Muscle of arm (tissue), 12 donors: ENCODE results near the gene RAD51B. TPM values are rescaled to one million over a fixed set of nuclear protein-coding genes. Genes with fewer than 3 reads are reported as not detected.
A peak's percentile ranks its signal among the peaks of the same experiment; 100 is the strongest.
"Not testable (repeated sequence)": the region's sequence is repeated elsewhere in the genome, so short reads cannot be mapped to it uniquely, and the experiment has no call there.

ENCODE experiments used
- DNase-seq: peaks from one replicate; pipeline ENCODE4 v3.0.0-alpha.2; 2013
- polyA plus RNA-seq, 12 donors: library from polyadenylated mRNA; unstranded; fragments of 120-200 nt; gene quantifications; one replicate each; pipeline ENCODE4 v1.2.1, GENCODE V29; 2013; ENCODE audit not compliant: insufficient read length in 12 of 12

The RAD51B gene
- polyA plus RNA-seq, 12 donors = 6.3 to 13.1 (median 9.7) TPM; not detected in 2

DNA sequence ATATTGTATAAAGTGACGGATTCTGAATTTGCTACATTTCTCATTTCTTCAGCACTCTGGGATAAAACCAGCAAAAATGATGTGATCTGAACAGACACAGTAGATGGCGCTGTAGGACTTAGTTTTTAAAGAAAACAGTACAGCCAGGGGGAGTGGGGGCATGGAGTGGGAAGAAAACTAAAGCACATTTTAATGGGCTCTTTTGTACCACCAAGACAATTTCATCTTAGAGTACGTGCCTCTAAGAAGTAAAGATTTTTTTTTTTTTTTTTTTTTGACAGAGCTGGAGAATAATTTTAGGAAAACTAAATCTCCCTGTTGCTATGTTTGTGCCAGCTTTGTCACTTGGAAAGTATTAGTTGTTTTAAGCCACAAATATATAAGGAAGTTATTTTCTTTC is 124.4 kb downstream of the RAD51B start:
- peak; percentile 92 for DNase-seq

DNA sequence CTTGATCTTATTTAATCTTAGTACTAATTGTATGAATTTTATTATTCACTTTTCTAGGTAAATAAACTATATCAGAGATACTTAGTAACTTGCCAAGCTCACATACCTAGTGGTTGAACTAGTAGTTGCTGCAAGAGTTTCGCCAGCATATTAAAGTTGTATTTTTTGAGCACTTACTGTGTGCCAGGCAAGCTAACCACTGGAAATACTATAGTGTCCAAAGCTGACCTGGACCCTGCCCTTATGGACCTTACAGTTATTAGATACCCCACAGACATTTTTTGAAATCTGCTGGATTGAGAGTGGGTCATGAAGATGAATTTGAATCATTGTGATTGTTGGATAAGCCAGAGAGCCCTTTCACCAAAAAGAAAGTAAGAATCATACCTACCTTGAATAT is 125.0 kb downstream of the RAD51B start:
- no peak for DNase-seq

DNA sequence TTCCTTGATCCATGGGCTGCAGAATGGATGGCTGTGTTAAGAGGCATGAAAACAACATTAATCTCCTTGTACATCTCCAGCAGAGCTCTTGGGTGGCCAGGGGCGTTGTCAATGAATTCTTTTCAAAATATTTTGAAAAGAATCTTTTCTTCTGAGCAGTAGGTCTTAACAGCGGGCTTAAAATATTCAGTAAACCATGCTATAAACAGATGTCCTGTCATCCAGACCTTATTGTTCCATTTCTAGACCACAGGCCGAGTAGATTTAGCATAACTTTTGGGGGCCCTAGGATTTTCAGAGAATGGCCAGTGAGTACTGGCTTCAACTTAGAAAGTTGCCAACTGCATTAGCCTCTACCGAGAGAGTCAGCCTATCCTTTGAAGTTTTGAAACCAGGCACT is 130.2 kb downstream of the RAD51B start:
- no peak for DNase-seq

DNA sequence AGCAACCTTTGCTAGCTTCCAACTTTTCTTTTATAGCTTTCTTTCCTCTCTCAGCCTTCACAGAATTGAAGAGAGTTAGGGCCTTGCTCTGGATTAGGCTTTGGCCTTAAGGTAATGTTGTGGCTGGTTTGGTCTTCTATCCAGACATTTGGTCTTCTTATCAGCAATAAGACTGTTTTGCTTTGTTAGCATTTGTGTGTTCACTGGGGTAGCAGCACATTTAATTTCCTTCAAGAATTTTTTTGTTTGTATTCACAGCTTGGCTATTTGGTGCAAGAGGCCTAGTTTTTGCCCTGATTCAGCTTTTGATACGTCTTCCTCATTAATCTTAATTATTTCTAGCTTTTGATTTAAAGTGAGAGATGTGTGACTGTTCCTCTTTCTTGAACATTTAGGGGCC is 130.8 kb downstream of the RAD51B start:
- no peak for DNase-seq

DNA sequence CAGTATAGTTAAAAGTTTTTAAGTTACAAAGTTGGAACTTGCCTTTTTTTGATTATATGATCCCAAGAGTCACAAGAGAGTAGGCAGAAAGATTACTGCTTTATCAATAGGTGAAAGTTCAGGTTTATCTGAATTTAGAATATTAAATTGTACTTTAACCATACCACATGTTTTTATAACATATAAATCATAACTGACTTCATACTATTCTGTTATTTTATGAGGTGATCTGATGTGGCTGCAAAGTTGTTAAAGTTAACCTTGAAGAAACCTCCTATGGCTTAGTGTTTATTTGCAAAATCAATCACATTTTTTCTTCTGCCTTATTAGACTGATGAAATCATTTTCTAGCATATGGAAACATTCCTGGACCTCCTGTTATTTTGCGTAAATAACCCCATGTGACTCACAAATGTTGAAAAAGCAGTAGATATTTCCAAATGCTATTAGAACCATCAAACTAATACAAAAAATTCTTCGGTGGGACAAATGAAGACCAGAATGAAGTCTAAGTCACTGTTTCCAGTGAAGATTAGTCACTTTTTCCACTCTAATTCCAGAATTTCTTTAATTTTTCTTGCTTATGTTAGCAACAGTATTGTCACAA is 132.1 kb downstream of the RAD51B start:
- DNase-seq = peak; percentile 64

DNA sequence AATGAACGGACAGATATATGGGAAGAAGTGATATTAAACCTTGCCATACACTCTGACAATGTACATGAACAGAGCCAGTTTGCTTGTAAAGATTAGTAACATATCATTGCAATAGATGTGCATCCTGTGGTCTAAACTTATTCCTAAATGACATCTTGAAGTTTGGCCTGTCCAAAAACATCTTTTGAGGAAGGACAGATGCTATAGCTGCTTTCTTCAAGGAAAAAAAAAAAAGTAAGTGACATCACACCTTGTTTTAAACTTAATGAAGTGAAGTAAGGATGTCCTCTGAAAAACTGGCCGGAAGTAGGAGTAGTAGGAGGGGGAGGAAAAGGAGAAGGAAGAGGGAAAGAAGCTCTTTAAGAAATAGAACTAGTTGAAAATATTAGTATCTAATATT is 132.8 kb downstream of the RAD51B start:
- DNase-seq = no peak

DNA sequence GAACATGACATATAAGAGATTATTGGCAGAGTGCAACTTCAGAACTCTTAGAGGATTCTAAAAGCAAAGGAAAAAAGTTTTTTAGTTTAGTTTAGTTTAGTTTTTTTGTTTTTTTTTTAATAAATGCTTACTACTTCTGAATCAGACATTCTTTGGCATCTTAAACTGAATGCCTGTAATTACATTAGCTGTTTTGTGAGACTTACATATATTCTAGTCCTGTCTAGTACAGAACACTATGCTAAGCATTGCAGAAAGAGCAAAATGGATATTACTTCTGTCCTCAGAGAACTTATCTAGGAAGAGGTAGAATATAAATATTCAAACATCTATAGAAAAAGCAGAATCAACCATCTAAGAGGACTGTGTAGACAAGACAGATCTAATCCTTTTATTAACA is 133.2 kb downstream of the RAD51B start:
- DNase-seq = no peak

DNA sequence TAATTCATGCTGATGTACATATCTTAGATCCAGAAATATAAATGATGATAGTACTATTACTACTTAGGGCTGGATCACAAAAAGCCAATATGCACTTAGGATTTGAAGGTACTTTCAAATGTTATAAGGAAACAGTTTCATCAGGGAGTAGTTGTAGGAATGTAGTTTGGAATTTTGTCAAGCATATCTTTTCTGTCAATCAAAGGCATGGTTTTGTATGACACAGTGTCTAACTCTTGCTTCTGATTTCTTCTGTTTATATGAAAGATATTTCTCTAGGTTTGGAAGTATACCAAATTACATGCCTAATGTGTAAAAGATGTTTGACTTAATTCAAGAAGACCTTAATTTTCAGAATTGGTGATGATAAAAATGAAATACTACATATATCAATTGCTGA is 135.7 kb downstream of the RAD51B start:
- DNase-seq = no peak

DNA sequence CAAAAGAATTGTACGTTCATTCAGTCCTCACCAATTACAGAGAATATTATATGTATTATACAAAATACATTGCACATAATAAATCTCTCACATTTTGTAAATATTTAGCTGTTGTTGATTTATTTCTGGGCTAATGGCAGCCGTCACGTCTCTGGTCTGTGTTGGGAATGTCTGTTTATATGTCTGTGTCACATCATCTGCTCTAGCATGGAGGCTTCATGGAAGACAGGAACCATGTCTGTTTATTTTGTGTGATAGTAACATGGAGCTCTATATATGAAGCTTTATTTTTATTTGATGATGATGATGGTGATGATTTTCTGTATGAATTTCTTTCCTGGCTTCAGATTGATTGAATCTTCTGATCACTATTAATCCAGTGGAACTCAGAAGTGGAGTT is 138.4 kb downstream of the RAD51B start:
- DNase-seq = no peak

DNA sequence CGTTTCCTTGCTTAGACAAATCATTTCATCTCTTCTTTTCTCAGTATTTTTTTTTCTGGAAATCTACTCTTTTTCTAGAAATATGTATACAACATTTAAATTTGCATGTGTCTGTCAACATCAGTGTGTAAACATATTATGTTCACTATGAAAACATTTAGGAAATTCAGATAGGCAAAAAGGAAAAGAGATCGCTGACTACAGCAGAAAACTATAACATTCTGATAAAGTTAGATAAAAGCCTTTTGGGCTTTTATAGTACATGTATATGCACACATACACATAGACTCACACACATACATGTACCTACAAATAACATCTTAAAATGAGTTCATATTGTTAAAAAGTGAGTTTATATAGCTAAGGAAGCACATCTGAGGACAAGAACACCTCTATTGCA is 142.1 kb downstream of the RAD51B start:
- DNase-seq = no peak

DNA sequence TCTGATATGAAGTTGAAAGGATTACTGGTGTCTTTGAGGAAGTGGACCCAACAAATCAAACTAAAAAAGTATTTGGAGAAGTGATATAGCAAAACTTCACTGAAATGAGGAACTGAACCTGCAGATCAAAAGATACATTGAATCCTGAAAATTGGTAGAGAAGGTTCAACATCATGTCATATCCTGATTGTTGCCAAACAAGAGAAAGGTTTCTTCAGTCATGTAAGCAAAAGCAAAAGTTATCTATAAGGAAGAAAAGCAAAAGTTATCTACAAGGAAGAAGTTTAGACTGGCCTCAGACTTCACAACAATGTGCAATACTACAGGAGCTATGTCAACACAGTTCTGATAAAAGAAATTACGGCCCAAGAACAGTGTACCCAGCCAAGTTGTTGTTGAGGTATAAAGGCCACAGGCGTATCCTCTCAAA is 142.7 kb downstream of the RAD51B start:
- no peak for DNase-seq

DNA sequence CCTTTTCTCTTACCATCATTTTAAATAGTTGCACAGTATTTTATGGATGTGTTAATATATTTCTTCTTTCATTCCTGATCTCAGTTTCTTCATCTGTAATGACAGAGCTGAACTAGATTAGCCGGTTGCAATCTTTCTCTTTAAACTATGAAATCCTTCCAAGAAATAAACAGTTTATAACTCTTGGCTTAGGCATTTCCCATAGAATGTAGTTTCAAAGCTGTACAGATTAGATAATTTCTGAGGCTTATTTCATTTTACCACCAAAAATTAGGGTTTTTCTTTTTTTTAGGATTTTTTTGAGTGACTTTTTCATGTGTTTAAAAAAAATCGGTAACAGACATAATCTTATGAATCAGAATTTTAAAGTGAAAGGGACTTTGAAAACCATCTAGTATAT is 144.0 kb downstream of the RAD51B start:
- DNase-seq = no peak

DNA sequence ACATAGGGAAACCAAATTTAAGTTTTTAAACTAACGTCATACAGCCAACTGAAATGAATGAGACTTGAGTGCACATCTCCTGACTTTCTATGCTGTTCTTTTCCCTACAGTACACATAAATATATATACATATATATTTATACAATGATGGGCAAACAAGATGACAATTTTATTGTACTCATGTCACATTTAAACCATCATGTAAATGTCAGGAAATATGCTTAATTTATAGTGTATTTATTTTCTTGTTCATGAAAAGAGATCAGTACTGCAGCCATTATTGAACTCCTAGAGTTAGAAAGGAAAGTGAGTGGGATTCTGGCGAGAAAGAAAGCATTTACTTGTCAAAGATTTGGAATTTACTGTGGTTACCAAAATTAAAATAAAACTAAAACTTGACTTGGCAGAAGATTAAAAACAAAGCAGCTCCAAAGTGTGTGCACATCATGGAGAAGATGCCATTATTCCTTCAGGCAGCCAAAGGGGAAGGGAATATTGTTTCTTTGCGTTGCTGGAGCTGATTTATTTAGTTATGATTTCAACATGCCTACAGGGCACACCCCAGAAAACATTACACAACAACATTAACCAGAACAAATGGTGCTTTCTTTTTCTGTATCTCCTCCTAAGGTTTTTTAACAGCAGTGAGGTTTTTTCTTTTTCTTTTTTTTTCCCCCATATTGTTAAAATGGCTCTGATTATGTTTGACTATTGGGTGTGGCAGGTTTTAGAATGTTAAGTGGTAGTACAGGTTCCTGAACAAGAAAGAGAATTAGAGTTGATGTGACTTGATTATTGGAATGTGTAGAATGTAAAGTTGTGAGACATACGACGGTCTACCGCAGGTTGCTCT is 144.6 kb downstream of the RAD51B start:
- DNase-seq = no peak

DNA sequence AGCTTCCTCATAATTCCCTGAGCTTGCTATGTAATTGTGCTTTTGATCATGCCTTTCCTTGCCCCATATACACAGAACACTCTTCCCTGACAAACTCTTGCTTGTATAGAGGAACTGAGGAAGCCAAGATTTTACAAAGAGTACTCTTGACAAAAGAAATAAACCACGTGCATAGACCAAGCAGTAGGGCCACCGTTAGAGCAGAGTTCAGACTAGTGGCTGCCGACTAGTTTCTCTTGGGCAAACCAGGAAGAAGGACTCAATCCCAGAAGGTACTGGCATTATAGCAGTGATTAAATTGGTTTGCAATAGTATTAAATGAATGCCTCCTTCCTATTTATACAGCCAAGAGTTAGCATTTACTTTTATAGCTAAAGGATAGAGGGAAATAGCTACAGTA is 146.1 kb downstream of the RAD51B start:
- DNase-seq = no peak

DNA sequence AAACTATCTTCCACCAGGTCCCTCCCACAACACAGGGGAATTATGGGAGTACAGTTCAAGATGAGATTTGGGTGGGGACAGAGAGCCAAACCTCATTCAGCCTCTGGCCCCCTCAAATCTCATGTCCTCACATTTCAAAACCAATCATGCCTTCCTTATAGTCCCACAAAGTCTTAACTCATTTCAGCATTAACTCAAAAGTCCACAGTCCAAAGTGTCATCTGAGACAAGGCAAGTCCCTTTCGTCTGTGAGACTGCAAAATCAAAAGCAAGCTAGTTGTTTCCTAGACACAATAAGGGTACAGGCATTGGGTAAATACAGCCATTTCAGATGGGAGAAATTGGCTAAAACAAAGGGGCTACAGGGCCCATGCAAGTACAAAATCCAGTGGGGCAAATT is 147.6 kb downstream of the RAD51B start:
- DNase-seq = no peak

DNA sequence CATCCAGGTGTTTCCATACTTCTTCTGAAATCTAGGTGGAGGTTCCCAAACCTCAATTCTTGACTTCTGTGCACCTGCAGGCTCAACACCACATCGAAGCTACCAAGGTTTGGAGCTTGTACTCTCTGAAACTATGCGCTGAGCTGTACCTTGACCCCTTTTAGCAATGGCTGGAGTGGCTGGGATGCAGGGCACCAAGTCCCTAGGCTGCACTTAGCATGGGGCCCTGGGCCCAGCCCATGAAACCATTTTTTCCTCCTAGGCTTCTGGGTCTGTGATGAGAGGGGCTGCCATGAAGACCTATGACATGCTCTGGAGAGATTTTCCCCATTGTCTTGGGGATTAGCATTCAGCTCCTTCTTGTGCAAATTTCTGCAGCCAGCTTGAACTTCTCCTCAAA is 148.4 kb downstream of the RAD51B start:
- not testable (repeated sequence) for DNase-seq

DNA sequence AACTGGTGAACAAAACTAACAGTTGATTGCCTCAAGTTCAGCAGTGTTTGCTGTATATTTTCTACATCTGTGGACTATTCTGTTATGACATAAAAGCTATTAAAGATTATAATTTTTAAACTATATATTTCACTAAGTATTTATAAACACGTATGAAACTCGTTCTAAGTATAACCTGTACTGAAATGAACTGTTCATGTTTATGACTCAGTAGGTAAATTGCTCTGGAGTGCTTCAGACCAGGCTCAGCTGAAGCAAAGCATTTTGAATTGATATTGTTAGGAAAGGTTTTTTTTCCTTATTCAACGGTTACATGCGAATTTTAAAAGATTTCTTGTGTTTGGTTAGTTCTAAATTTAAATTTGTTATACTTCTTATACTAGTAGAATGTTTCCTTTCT is 151.3 kb downstream of the RAD51B start:
- no peak for DNase-seq

DNA sequence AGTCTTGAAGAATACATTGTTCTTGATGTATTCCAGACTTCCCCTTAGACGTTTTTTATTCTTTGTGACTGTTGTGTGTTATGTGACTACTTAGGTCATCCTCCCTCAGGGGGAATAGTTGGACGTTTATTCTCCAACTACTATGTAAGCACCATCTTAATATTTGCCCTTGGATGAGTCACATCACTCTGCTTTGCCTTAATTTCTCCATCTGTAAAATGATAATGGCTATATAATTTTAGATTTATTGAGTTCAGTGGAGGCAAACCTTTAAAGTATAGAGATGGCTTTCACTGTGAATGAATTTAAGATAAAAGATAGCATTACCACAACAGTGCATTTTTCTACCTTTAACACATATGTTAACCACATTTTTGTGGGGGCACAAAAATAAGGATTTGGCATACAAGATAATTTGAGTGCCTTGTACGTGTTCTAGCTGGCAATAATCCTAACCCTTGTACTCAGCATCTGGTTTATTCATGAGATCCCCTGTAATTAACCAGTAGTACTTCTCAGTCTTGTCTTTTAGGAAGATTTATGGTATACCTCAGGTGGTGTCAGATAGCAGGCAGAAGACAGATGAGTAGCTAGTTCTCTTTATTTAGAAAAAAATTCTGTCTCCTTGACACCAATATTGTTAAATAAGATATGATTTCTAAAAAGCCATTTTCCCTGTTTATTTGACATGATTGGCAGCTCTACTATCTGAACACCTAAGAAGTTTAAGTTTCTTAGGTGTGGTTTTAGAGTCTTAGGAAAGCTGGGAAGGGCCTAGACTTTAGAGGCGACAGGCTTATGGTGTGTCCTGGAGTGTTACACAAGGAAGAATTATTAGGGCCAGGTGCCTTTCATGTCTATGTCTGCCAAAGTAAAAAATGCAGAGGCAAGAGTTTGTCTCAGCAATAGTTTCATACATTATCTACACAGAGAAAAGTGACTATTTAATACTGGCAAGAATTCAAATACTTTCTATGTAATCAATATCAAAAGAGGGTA is 152.3 kb downstream of the RAD51B start:
- no peak for DNase-seq

DNA sequence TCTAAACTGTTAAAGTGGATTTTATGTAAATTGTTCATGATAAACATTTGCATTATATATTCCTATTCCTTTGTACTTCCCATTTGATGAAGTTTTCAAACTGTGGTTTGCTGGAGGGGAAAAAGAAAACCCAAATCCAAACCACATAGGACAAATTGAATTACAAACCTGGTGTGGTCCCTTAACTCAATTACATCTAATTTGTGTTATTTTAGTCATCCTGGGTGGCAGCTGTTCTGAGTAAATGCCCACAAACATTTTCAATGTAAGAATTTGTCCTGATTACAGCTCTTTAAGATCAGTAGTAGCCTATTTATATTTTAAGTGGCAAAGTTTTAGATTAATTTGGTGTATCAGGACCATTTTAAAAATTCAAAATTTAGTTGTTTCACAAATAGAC is 153.9 kb downstream of the RAD51B start:
- DNase-seq = no peak

DNA sequence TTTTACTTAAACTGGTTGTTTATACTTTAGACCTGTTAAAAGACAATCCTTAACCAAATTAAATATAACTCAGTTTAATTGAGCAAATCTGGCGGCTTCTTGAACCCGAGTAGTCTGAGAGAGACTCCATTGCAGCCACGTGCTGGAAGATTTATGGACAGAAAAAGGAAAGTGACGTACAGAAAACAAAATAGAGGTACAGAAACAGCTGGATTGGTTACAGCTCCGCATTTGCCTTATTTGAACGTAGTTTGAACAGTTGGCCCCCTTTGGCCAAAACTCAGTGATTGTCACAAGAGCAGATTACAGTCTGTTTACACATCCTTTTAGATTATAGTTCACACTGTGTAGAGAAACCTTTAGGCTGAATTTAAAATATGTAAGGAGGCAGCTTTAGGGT is 155.9 kb downstream of the RAD51B start:
- no peak for DNase-seq

DNA sequence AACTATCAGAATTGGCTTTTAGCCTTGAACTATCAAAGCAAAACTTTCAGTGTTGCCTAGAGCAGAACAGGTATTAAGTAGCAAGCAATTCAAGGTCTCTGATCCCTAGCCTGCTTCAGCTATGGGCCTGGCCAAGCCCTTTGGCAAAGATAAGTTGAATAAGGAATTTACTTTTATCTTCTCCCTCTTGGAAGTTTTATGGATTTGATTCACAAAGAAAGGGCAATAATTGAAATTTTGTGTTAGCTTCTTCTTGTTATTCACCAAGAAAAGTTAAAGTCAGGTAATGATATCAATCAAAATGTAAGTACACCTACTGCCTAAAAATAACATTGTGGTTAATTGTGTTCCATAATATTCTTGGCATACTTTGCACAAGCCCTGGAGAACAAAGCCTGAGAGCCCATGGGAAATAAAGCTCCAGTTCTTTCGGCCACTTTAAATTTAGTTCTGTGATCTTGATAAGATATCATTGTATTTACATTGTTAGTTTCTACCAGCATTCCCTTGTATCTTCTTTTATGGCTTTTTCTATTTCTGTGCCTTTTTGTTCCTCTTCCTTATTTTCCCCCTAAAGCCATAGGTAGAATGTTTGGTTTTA is 158.0 kb downstream of the RAD51B start:
- no peak for DNase-seq

DNA sequence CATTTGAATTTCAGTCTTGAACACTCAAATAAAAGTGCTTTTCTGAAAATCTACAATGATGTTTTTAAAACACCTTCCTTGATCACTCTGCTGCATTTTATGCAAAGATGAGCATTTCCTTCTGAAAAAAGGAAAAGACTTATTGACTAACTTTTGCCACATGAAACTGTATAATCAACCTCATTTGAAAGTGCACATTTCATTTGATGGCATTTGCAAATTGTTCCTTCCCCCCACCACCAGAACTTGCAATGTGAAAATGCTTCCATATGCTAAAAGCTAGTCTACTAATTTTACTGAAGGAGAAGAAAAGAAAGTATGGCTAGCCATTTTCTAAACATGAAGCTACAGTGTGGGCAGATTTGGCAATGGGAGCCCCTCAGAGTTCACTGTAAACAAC is 159.2 kb downstream of the RAD51B start:
- no peak for DNase-seq
